Neuronal stem cell (in vitro differentiated cells): Measurements from ENCODE around the gene ING1.

ENCODE experiments used
- DNase-seq: peaks from one replicate; pipeline ENCODE4 v3.0.0-alpha.2; 2013; ENCODE audit warnings: low spot score
- H2AFZ ChIP-seq: one replicate; pipeline ENCODE4 v1.6.1; 2013; ENCODE audit warnings: mild to moderate bottlenecking, low read length, inconsistent platforms
- H2AK5ac ChIP-seq: 2 replicates; pipeline ENCODE4 v1.6.1; 2013; ENCODE audit warnings: low read depth, mild to moderate bottlenecking, inconsistent platforms, low read length, moderate library complexity, mixed read lengths
- H2BK120ac ChIP-seq: 2 replicates; pipeline ENCODE4 v1.6.1; 2013; ENCODE audit warnings: low read depth, mild to moderate bottlenecking, inconsistent platforms, low read length, moderate library complexity, mixed read lengths
- H2BK12ac ChIP-seq: one replicate; pipeline ENCODE4 v1.6.1; 2013; ENCODE audit warnings: low read length, inconsistent platforms
- H2BK15ac ChIP-seq: 2 replicates; pipeline ENCODE4 v1.6.1; 2013; ENCODE audit warnings: mild to moderate bottlenecking, low read length, inconsistent platforms, mixed read lengths
- H2BK5ac ChIP-seq: one replicate; pipeline ENCODE4 v1.6.1; 2013; ENCODE audit warnings: inconsistent platforms, mild to moderate bottlenecking, low read length, moderate library complexity
- H3K14ac ChIP-seq: one replicate; pipeline ENCODE4 v1.6.1; 2013; ENCODE audit warnings: low read length, inconsistent platforms
- H3K18ac ChIP-seq: 2 replicates; pipeline ENCODE4 v1.6.1; 2013; ENCODE audit warnings: low read length, inconsistent platforms
- H3K23ac ChIP-seq: 2 replicates; pipeline ENCODE4 v1.6.1; 2013; ENCODE audit warnings: low read depth, mild to moderate bottlenecking, mixed read lengths, low read length, inconsistent platforms; ENCODE audit not compliant: poor library complexity
- H3K27ac ChIP-seq: replicated peaks from 3 replicates; pipeline ENCODE4 v1.5.1; 2013; ENCODE audit warnings: low read length, inconsistent platforms
- H3K27me3 ChIP-seq, 3 experiments: 2 replicates each; pipeline ENCODE4 v1.6.1; 2013; ENCODE audit warnings: low read length in 3 of 3, mild to moderate bottlenecking in 2 of 3, inconsistent platforms in 1 of 3, low read depth in 1 of 3, mixed read lengths in 1 of 3, moderate library complexity in 1 of 3; ENCODE audit not compliant: control insufficient read depth in 3 of 3, insufficient read depth in 3 of 3
- H3K36me3 ChIP-seq, 2 donors: replicated peaks in 1 of 2; 2 replicates each; pipeline ENCODE4 v1.6.1; 2013; ENCODE audit warnings: low read length in 2 of 2; ENCODE audit not compliant: control insufficient read depth in 2 of 2, insufficient read depth in 2 of 2
- H3K4ac ChIP-seq: 2 replicates; pipeline ENCODE4 v1.6.1; 2013; ENCODE audit warnings: inconsistent platforms, mild to moderate bottlenecking, low read length, moderate library complexity
- H3K4me1 ChIP-seq, 2 donors: 1 replicate in 1 of 2; 2 replicates in 1 of 2; pipeline ENCODE4 v1.6.1; 2013; ENCODE audit warnings: low read length in 2 of 2, low read depth in 1 of 2; ENCODE audit not compliant: control insufficient read depth in 2 of 2, insufficient read depth in 1 of 2
- H3K4me2 ChIP-seq: one replicate; pipeline ENCODE4 v1.6.1; 2013; ENCODE audit warnings: mild to moderate bottlenecking, low read length, inconsistent platforms; ENCODE audit not compliant: insufficient read depth, poor library complexity, severe bottlenecking
- H3K4me3 ChIP-seq, 2 donors: 2 replicates each; pipeline ENCODE4 v1.5.1; 2013; ENCODE audit warnings: low read length in 2 of 2, mild to moderate bottlenecking in 2 of 2, inconsistent platforms in 1 of 2, moderate library complexity in 1 of 2
- H3K79me1 ChIP-seq: one replicate; pipeline ENCODE4 v1.6.1; 2013; ENCODE audit warnings: low read depth, mild to moderate bottlenecking, inconsistent platforms, low read length, moderate library complexity
- H3K9ac ChIP-seq: one replicate; pipeline ENCODE4 v1.6.1; 2013; ENCODE audit warnings: mild to moderate bottlenecking, low read depth, low read length, inconsistent platforms; ENCODE audit not compliant: poor library complexity
- H3K9me3 ChIP-seq, 2 donors: replicated peaks in 1 of 2; 2 replicates each; pipeline versions ENCODE3 to v1.6.1; 2013; ENCODE audit warnings: low read length in 2 of 2, mild to moderate bottlenecking in 2 of 2, inconsistent platforms in 1 of 2, low read depth in 1 of 2, mixed read lengths in 1 of 2, moderate library complexity in 1 of 2; ENCODE audit not compliant: control insufficient read depth in 2 of 2, insufficient read depth in 1 of 2
- H4K8ac ChIP-seq: one replicate; pipeline ENCODE4 v1.6.1; 2013; ENCODE audit warnings: low read depth, mild to moderate bottlenecking, inconsistent platforms, low read length, moderate library complexity
- H4K91ac ChIP-seq: one replicate; pipeline ENCODE4 v1.6.1; 2013; ENCODE audit warnings: low read length, low read depth, mild to moderate bottlenecking, inconsistent platforms; ENCODE audit not compliant: poor library complexity
- WGBS, 2 donors: extraction: QIAGEN DNeasy Blood & Tissue Kit; methylation state at CpG; one replicate each; pipeline ENCODE4 v1.1.7; 2013; ENCODE audit warnings: missing lambda C conversion rate in 2 of 2, mixed read lengths in 1 of 2; ENCODE audit not compliant: insufficient read length in 2 of 2, insufficient replicate concordance in 1 of 2; ENCODE audit errors: extremely low coverage in 2 of 2; 5-methylcytosine and 5-hydroxymethylcytosine counted together

The ING1 gene

GRCh38 chr13:110702089-110702488, 11.4 kb upstream of the ING1 start:
- H3K4me1 ChIP-seq: peaks cover 5 to 15% of the 10 kb centered on the region in 2 donors

GRCh38 chr13:110702591-110703526, 10.6 kb upstream of the ING1 start:
- H3K23ac ChIP-seq: no peak overlapping the region
- H3K9ac ChIP-seq: no peak overlapping the region
- H4K8ac ChIP-seq: no peak overlapping the region
- H3K9me3 ChIP-seq: peaks cover 0 to 2% of the 10 kb centered on the region in 2 donors
- no CpG with 5 or more reads among the region's 15 CpGs for WGBS, 2 donors
- H3K36me3 ChIP-seq: peaks cover 13 to 61% of the 10 kb centered on the region in 2 donors
- no peak overlapping the region for H2BK5ac ChIP-seq
- H3K79me1 ChIP-seq: peaks cover 5% of the 10 kb centered on the region
- no peak overlapping the region for H3K27ac ChIP-seq
- H3K4me3 ChIP-seq: no peak overlapping the region
- peaks cover 0 to 1% (median 0%) of the 10 kb centered on the region in 3 experiments for H3K27me3 ChIP-seq
- no peak overlapping the region for H3K14ac ChIP-seq
- H2BK15ac ChIP-seq: no peak overlapping the region
- H2AK5ac ChIP-seq: no peak overlapping the region
- no peak overlapping the region for H2BK120ac ChIP-seq
- H3K4me1 ChIP-seq: peaks cover 5 to 15% of the 10 kb centered on the region in 2 donors
- no peak overlapping the region for H3K4me2 ChIP-seq
- no peak for DNase-seq
- H3K18ac ChIP-seq: no peak overlapping the region
- no peak overlapping the region for H2AFZ ChIP-seq
- H4K91ac ChIP-seq: no peak overlapping the region
- H2BK12ac ChIP-seq: no peak overlapping the region
- H3K4ac ChIP-seq: no peak overlapping the region

More at GRCh38 chr13:110702089-110702488, 11.4 kb upstream of the ING1 start:
- Histone ChIP-seq H2BK15ac (no peak overlapping the region), H3K4ac (no peak overlapping the region), H3K79me1 (peaks cover 5% of the 10 kb centered on the region), H3K18ac (no peak overlapping the region), H3K36me3 (peaks cover 13 to 69% of the 10 kb centered on the region in 2 donors), H3K4me3 (no peak overlapping the region), H2AK5ac (no peak overlapping the region), H4K8ac (no peak overlapping the region), H2BK5ac (no peak overlapping the region), H3K14ac (no peak overlapping the region), H3K23ac (no peak overlapping the region), H2BK120ac (no peak overlapping the region), H4K91ac (no peak overlapping the region), H3K9ac (no peak overlapping the region), H3K4me2 (no peak overlapping the region), H2AFZ (no peak overlapping the region), H3K9me3 (peaks cover 0 to 2% of the 10 kb centered on the region in 2 donors), H3K27ac (no peak overlapping the region), H3K27me3 (peaks cover 0 to 1% (median 0%) of the 10 kb centered on the region in 3 experiments), H2BK12ac (no peak overlapping the region)
- WGBS, 2 donors: no CpG with 5 or more reads among the region's 3 CpGs
- DNase-seq: no peak

GRCh38 chr13:110705356-110705825, 8.1 kb upstream of the ING1 start:
- Histone ChIP-seq H2AK5ac (peak overlapping the region; percentile 92), H2AFZ (peak overlapping the region; percentile 93), H2BK120ac (peak overlapping the region; percentile 61), H3K79me1 (peaks cover 5% of the 10 kb centered on the region), H3K36me3 (peaks cover 5 to 39% of the 10 kb centered on the region in 2 donors), H2BK12ac (no peak overlapping the region), H3K14ac (peak overlapping the region; percentile 97), H3K27me3 (peaks cover 0 to 1% (median 0%) of the 10 kb centered on the region in 3 experiments), H3K27ac (no peak overlapping the region), H3K9me3 (peaks cover 0 to 2% of the 10 kb centered on the region in 2 donors), H3K4me1 (peaks cover 5 to 15% of the 10 kb centered on the region in 2 donors), H3K23ac (peak overlapping the region; percentile 58), H2BK15ac (peak overlapping the region; percentile 58), H2BK5ac (peak overlapping the region; percentile 94), H4K91ac (no peak overlapping the region), H4K8ac (peak overlapping the region; percentile 100), H3K4ac (peak overlapping the region; percentile 37), H3K4me3 (peak overlapping the region; percentile 80 to 93), H3K18ac (peak overlapping the region; percentile 98), H3K9ac (peak overlapping the region; percentile 98), H3K4me2 (peak overlapping the region; percentile 83)
- WGBS, 2 donors: no CpG with 5 or more reads among the region's 12 CpGs
- DNase-seq: no peak
